K562 (cell line): ENCODE data around the gene SHANK2. TPM values are rescaled to one million over a fixed set of nuclear protein-coding genes. Genes with fewer than 3 reads are reported as not detected.

Experiments
- ARID4B ChIP-seq: sonication (generic); formaldehyde crosslinking; IDR thresholded peaks from 2 replicates; pipeline ENCODE4 v1.8.0; 2022; ENCODE audit warnings: mild to moderate bottlenecking, missing genetic modification reagents
- BCL6 ChIP-seq: fragments of 250-450 bp; sonication (Bioruptor Pico); IDR thresholded peaks from 2 replicates; pipeline ENCODE4 v1.4.0; 2020
- BRF2 ChIP-seq: IDR thresholded peaks from 3 replicates; pipeline ENCODE4 v1.6.1; 2011; ENCODE audit warnings: borderline replicate concordance, mild to moderate bottlenecking; ENCODE audit not compliant: insufficient read length, insufficient read depth
- HNRNPUL1 ChIP-seq: fragments of 200-400 bp; formaldehyde crosslinking; IDR thresholded peaks from 2 replicates; pipeline ENCODE4 v1.6.1; 2017; ENCODE audit warnings: low read length
- ZBTB5 ChIP-seq: fragments of 450-650 bp; IDR thresholded peaks from 2 replicates; pipeline ENCODE4 v1.6.1; 2017; ENCODE audit warnings: antibody characterized with exemption
- polyA plus RNA-seq, 8 experiments: library from polyadenylated mRNA; depleted of rRNA in 4 of 8; stranded (reverse) in 5 of 8; unstranded in 3 of 8; fragments of >200 nt; fragmentation: Nextera tagmentation in 2 of 8; fragmentation: Illumina TruSeq in 1 of 8; extraction: Ambion mirVana in 2 of 8; extraction: Trizol in 1 of 8; gene quantifications; 2 replicates each; pipeline versions ENCODE4 v1.2.1 to v1.2.3, GENCODE V29; 2011 to 2014; ENCODE audit warnings: inconsistent platforms in 1 of 8, missing spikeins in 1 of 8
- total RNA-seq, 7 experiments: library from RNA; depleted of rRNA in 6 of 7; stranded (reverse); fragments of >200 nt in 6 of 7; fragmentation: Illumina TruSeq in 2 of 7; extraction: Trizol in 2 of 7; gene quantifications; 2 replicates each; pipeline versions ENCODE4 v1.2.1 to v1.2.3, GENCODE V29; 2011 to 2021; ENCODE audit warnings: low replicate concordance in 1 of 7

Gene SHANK2
- total and polyA plus RNA-seq, 9 of the 15 experiments (the other 6 are each of a cell fraction or from before 2014, with no cell fraction given): 0.04 to 0.07 TPM; not detected in 7

GRCh38 chr11:71248251-71248570 lies 4.2 kb downstream of the SHANK2 start (continued):
- TF ChIP-seq ZBTB5 (no peak), ARID4B (CRISPR knock-in tag) (no peak), BRF2 (no peak), HNRNPUL1 (no peak), BCL6 (CRISPR knock-in tag) (no peak)
